SK-N-SH treated with all-trans-retinoic acid at 6 μM for 48 hours (cell line): Measurements from ENCODE around the gene AP2A2.

Experiments used
- OSR1 ChIP-seq: fragments of 250-450 bp; sonication (Bioruptor Pico); IDR thresholded peaks from 2 replicates; pipeline ENCODE4 v1.8.0; 2022; ENCODE audit warnings: moderate library complexity, mild to moderate bottlenecking, inconsistent platforms
- RARB ChIP-seq: fragments of 250-450 bp; sonication (Bioruptor Pico); IDR thresholded peaks from 2 replicates; pipeline ENCODE4 v1.8.0; 2021; ENCODE audit warnings: mild to moderate bottlenecking, moderate library complexity
- TCF4 ChIP-seq: fragments of 250-450 bp; sonication (Bioruptor Pico); IDR thresholded peaks from 2 replicates; pipeline ENCODE4 v1.8.0; 2021; ENCODE audit warnings: mild to moderate bottlenecking, moderate library complexity, borderline replicate concordance
- TOX ChIP-seq: fragments of 250-450 bp; sonication (Bioruptor Pico); IDR thresholded peaks from 2 replicates; pipeline ENCODE4 v1.8.0; 2021; ENCODE audit warnings: mild to moderate bottlenecking, moderate library complexity, borderline replicate concordance
- ZFP3 ChIP-seq: fragments of 250-450 bp; sonication (Bioruptor Pico); IDR thresholded peaks from 2 replicates; pipeline ENCODE4 v1.5.0; 2020; ENCODE audit warnings: mild to moderate bottlenecking, moderate library complexity
- ZFP30 ChIP-seq: fragments of 450-650 bp; formaldehyde crosslinking; IDR thresholded peaks from 2 replicates; pipeline ENCODE4 v1.5.0; 2022; ENCODE audit warnings: mild to moderate bottlenecking, moderate library complexity
- ZNF565 ChIP-seq: fragments of 450-650 bp; formaldehyde crosslinking; conservative IDR thresholded peaks from 2 replicates; pipeline ENCODE4 v1.5.0; 2020; ENCODE audit warnings: low read depth, mild to moderate bottlenecking, moderate library complexity
- TF ChIP-seq, protein P1 (sequence below): fragments of 250-450 bp; sonication (Bioruptor Pico); IDR thresholded peaks from 2 replicates; pipeline ENCODE4 v1.8.0; 2020; ENCODE audit warnings: mild to moderate bottlenecking, moderate library complexity, borderline replicate concordance
- TF ChIP-seq, protein P2 (sequence below): fragments of 250-450 bp; sonication (Bioruptor Pico); IDR thresholded peaks from 2 replicates; pipeline ENCODE4 v1.5.1; 2020; ENCODE audit warnings: low read depth, mild to moderate bottlenecking, moderate library complexity
- TF ChIP-seq, protein P3 (sequence below): fragments of 250-450 bp; sonication (Bioruptor Pico); IDR thresholded peaks from 2 replicates; pipeline ENCODE4 v1.5.0; 2020; ENCODE audit warnings: mild to moderate bottlenecking, moderate library complexity

DNA sequence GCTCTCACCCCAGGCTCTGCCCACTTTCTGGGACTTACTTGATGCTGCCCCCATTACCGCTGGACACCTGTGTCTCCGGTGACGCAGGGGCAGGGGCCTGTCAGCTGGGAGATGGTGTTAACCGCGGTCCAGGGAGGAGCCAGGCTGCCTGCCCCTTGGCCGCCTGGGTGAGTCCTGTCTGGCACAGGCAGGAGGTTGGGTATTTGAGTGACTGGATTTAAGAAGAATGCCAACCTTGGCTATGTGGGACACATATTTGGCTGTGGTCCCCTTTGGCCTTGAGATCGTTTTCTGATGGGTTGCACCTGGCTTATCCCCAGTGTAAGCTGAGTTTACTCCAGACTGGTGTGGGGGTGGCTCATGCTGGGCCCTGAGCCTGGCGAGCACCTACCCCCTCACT lies 108.3 kb downstream of the AP2A2 start:
- TF ChIP-seq, protein P1, sequence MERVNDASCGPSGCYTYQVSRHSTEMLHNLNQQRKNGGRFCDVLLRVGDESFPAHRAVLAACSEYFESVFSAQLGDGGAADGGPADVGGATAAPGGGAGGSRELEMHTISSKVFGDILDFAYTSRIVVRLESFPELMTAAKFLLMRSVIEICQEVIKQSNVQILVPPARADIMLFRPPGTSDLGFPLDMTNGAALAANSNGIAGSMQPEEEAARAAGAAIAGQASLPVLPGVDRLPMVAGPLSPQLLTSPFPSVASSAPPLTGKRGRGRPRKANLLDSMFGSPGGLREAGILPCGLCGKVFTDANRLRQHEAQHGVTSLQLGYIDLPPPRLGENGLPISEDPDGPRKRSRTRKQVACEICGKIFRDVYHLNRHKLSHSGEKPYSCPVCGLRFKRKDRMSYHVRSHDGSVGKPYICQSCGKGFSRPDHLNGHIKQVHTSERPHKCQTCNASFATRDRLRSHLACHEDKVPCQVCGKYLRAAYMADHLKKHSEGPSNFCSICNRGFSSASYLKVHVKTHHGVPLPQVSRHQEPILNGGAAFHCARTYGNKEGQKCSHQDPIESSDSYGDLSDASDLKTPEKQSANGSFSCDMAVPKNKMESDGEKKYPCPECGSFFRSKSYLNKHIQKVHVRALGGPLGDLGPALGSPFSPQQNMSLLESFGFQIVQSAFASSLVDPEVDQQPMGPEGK (CRISPR knock-in tag): no peak
- TF ChIP-seq RARB (no peak), ZFP3 (no peak), ZFP30 (no peak), ZNF565 (no peak), TOX (CRISPR knock-in tag) (no peak), TCF4 (CRISPR knock-in tag) (no peak), OSR1 (CRISPR knock-in tag) (no peak)
- TF ChIP-seq, protein P2, sequence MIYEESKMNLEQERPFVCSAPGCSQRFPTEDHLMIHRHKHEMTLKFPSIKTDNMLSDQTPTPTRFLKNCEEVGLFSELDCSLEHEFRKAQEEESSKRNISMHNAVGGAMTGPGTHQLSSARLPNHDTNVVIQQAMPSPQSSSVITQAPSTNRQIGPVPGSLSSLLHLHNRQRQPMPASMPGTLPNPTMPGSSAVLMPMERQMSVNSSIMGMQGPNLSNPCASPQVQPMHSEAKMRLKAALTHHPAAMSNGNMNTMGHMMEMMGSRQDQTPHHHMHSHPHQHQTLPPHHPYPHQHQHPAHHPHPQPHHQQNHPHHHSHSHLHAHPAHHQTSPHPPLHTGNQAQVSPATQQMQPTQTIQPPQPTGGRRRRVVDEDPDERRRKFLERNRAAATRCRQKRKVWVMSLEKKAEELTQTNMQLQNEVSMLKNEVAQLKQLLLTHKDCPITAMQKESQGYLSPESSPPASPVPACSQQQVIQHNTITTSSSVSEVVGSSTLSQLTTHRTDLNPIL (CRISPR knock-in tag): no peak
- TF ChIP-seq, protein P3, sequence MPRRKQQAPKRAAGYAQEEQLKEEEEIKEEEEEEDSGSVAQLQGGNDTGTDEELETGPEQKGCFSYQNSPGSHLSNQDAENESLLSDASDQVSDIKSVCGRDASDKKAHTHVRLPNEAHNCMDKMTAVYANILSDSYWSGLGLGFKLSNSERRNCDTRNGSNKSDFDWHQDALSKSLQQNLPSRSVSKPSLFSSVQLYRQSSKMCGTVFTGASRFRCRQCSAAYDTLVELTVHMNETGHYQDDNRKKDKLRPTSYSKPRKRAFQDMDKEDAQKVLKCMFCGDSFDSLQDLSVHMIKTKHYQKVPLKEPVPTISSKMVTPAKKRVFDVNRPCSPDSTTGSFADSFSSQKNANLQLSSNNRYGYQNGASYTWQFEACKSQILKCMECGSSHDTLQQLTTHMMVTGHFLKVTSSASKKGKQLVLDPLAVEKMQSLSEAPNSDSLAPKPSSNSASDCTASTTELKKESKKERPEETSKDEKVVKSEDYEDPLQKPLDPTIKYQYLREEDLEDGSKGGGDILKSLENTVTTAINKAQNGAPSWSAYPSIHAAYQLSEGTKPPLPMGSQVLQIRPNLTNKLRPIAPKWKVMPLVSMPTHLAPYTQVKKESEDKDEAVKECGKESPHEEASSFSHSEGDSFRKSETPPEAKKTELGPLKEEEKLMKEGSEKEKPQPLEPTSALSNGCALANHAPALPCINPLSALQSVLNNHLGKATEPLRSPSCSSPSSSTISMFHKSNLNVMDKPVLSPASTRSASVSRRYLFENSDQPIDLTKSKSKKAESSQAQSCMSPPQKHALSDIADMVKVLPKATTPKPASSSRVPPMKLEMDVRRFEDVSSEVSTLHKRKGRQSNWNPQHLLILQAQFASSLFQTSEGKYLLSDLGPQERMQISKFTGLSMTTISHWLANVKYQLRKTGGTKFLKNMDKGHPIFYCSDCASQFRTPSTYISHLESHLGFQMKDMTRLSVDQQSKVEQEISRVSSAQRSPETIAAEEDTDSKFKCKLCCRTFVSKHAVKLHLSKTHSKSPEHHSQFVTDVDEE (CRISPR knock-in tag): no peak
